GM12874 (cell line): ENCODE results near the gene ADAMTS17.

Source experiments
- CTCF ChIP-seq: IDR thresholded peaks from 2 replicates; pipeline ENCODE4 v1.5.1; 2011; ENCODE audit warnings: low read depth, mild to moderate bottlenecking, control low read depth, low read length, moderate library complexity; ENCODE audit not compliant: insufficient read depth

ADAMTS17 gene

DNA sequence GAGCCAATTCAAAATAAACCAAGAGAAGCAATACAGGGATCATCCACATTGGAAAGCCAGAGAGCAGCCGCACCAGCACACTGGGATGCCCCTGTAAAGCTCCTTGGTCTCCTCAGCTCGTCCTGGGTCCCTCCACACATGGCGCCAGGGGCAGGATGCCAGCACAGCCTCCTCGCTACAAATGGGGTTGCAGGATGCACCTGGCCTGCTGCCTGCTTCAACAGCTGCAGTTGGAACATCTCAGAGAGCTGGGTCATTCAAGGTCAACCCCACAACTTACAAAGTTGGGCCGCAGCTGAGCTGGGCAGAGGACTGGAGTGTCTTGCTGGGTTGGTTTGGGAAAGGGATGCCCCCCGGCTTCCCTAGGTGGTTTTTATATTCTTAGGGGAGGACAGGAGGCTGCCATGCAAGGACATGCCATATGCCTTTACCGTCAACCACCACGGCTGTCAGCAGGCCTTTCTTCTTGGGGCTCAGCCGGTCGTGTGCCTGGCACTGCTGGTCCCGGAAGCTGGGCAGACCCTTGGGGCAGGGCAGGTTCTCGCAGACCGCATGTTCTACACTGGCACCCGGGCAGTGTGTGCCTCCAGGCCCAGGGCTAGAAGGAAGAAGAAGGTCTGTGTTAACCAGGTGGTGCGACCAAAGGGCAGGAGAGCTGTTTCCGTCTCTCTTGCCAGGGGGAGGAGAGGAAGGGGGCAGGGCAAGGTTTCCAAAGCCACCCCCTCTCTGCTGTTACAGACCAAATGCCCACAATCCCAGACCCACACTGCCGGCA, 225.2 kb downstream of the ADAMTS17 start:
- TF ChIP-seq CTCF: no peak

- TF ChIP-seq CTCF: no peak
Observed at GRCh38 chr15:100115711-100116090, 226.1 kb downstream of the ADAMTS17 start.

GRCh38 chr15:100115066-100115710, 226.6 kb downstream of the ADAMTS17 start:
- TF ChIP-seq CTCF: no peak

- TF ChIP-seq CTCF: no peak
Observed at GRCh38 chr15:100114571-100114970, 227.2 kb downstream of the ADAMTS17 start.

DNA sequence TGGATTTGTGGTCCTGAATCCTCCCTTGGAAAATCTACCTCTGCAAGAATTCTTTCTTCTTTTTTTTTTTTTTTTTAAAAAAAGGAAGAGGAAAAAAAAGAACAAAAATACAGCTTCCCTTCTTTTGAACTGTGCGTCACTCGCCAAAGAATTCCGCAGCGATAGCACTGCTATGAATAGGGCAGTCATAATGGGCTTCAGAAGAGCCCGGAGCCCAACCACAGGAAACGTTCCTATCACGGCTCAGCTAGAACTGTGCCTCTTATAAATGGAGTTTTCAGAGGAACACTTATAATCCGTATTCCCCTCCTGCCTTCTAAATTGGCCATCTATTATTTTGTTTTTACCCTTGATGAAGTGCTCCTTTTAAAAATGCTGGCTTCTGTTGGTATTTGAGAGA, 227.7 kb downstream of the ADAMTS17 start:
- no peak for TF ChIP-seq CTCF

GRCh38 chr15:100113351-100114080, 228.3 kb downstream of the ADAMTS17 start:
- TF ChIP-seq CTCF: no peak

- TF ChIP-seq CTCF: no peak
Observed at GRCh38 chr15:100112636-100113305, 229.0 kb downstream of the ADAMTS17 start.
